Suppressor macrophage treated with lipopolysaccharide for 1 hour (primary cell): Measurements from ENCODE around the gene ITGAL.
"Not testable (repeated sequence)": the region's sequence is repeated elsewhere in the genome, so short reads cannot be mapped to it uniquely, and the experiment has no call there.

Experiments used
- DNase-seq, 3 donors: peaks; one replicate each; pipeline ENCODE4 v3.0.0-alpha.2; 2020 to 2022

The ITGAL gene

GRCh38 chr16:30526823-30527634 lies 54.5 kb downstream of the ITGAL start:
- peak; percentile 98 to 100 (median 99) for DNase-seq

- DNase-seq = peak; percentile 67 to 70 (median 68)
Observed at GRCh38 chr16:30527635-30528178, 55.2 kb downstream of the ITGAL start.

GRCh38 chr16:30528799-30529457 lies 56.4 kb downstream of the ITGAL start:
- no peak for DNase-seq

- peak in 1 of 3 donors; percentile 14 for DNase-seq
Observed at GRCh38 chr16:30530163-30531037, 57.9 kb downstream of the ITGAL start.

- no peak for DNase-seq
Observed at GRCh38 chr16:30532285-30533145, 60.0 kb downstream of the ITGAL start.

GRCh38 chr16:30533146-30533522 lies 60.6 kb downstream of the ITGAL start:
- DNase-seq = no peak

GRCh38 chr16:30533748-30534367 lies 61.3 kb downstream of the ITGAL start:
- no peak for DNase-seq

GRCh38 chr16:30534368-30535105 lies 62.0 kb downstream of the ITGAL start, which contains the start of gene ZNF747:
TSS of gene ZNF747 (minus strand) at chr16:30534858. CDS start at chr16:30534679, 179 bp downstream.
- peak; percentile 80 to 90 (median 84) for DNase-seq

- DNase-seq = peak in 2 of 3 donors; percentile 24 to 31
Observed at GRCh38 chr16:30535106-30535776, 62.7 kb downstream of the ITGAL start.

- peak; percentile 68 to 81 (median 71) for DNase-seq
Observed at GRCh38 chr16:30535777-30536190, 63.2 kb downstream of the ITGAL start.

- peak; percentile 55 to 75 (median 70) for DNase-seq
Observed at GRCh38 chr16:30536391-30537024, 64.0 kb downstream of the ITGAL start.

- DNase-seq = no peak
Observed at GRCh38 chr16:30539000-30539964, 66.7 kb downstream of the ITGAL start.

- DNase-seq = not testable (repeated sequence)
Observed at GRCh38 chr16:30539986-30540526, 67.5 kb downstream of the ITGAL start.

GRCh38 chr16:30540916-30541464 lies 68.4 kb downstream of the ITGAL start:
- DNase-seq = not testable (repeated sequence)

GRCh38 chr16:30541502-30542329 lies 69.2 kb downstream of the ITGAL start:
- DNase-seq = peak; percentile 40 to 51 (median 46)

- DNase-seq = no peak
Observed at GRCh38 chr16:30543067-30543466, 70.5 kb downstream of the ITGAL start.
